ENCODE data around the gene SGSM2. TPM values are rescaled to one million over a fixed set of nuclear protein-coding genes. Genes with fewer than 3 reads are reported as not detected.

SGSM2 gene
- total and polyA plus RNA-seq, 2 of the 8 experiments (the other 6 are each of a cell fraction or from before 2014, with no cell fraction given), result 44.5 to 77.7 TPM

DNA sequence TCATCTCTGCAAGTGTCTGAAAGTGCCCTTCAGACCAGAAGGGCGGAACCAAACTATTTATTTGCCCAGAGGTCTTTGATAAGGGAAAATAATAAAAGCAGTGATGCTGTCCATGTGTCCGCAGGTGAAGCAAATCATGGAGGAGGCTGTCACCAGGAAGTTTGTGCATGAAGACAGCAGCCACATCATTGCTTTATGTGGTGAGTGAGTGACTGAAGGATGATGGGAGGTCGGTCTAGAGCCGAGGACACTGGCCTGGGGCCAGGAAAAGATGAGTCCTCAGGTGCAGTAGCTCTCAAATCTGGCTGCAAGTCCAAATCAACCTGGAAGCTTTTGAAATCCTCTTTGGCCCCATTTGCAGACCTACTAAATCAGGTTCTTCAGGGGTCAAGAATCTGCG, 6.1 kb downstream of the SGSM2 start:
- no peak overlapping the region for H3K23ac ChIP-seq (ENCODE audit: insufficient read length)
- H4K5ac ChIP-seq (ENCODE audit: insufficient read length, low read depth, low read length), result no peak overlapping the region
- H3K56ac ChIP-seq (replicated peaks; ENCODE audit: insufficient read length, low read depth, low read length), result no peak overlapping the region
- H3K9ac ChIP-seq (replicated peaks in 1 of 4; ENCODE audit: extremely low read depth in 1 of 4, low read depth in 3 of 4, low read length in 3 of 4), result no peak overlapping the region
- H3K9me3 ChIP-seq (ENCODE audit: insufficient read depth in 2 of 2, low read depth in 1 of 2, low read length in 1 of 2), result no peaks in the 10 kb centered on the region
- ChIA-PET POLR2A (ENCODE audit: partially characterized antibody) (interaction anchor here (1.0 to 1.6 kb wide), 2 partner anchors 14 to 26 kb away, joined by 3 read pairs; no protein-coding TSS in a partner anchor), CTCF (ENCODE audit: partially characterized antibody) (interaction anchor here (1.0 kb wide), 1 partner anchor 10 kb away, joined by 4 read pairs; no protein-coding TSS in a partner anchor)
- 0 out of 2 replicates have a peak, but pooled peaks cover 4% of the 10 kb centered on the region for H3K23me2 ChIP-seq (ENCODE audit: low read depth, low read length)
- 85% methylated on average over 5 of the region's 5 CpGs; no CpG with 5 or more reads in 1 of the 2 experiments for WGBS, 2 experiments (ENCODE audit: extremely low coverage in 1 of 2, insufficient coverage in 1 of 2, insufficient read length in 1 of 2, insufficient replicate concordance in 2 of 2, low coverage in 1 of 2, low lambda C conversion rate in 2 of 2, missing lambda C conversion rate in 1 of 2)
- no peak overlapping the region for H2BK120ac ChIP-seq (replicated peaks; ENCODE audit: low read depth, low read length)
- no peak overlapping the region for H2BK20ac ChIP-seq (ENCODE audit: low read length)
- peaks cover 4 to 15% (median 4%) of the 10 kb centered on the region in 4 experiments for H3K4me1 ChIP-seq (replicated peaks in 1 of 4; ENCODE audit: control insufficient read depth in 3 of 4, insufficient read depth in 4 of 4, low read length in 3 of 4)
- peaks cover 0 to 6% of the 10 kb centered on the region in 2 experiments; a peak in 2 of 4 replicates for H3K79me2 ChIP-seq (ENCODE audit: control insufficient read depth in 1 of 2, insufficient read depth in 2 of 2, low read length in 2 of 2)
- no peak overlapping the region for H4K8ac ChIP-seq (ENCODE audit: extremely low read depth, insufficient read depth, low read length)
- no peaks in the 10 kb centered on the region for H4K20me1 ChIP-seq (replicated peaks in 1 of 2; ENCODE audit: control insufficient read depth in 1 of 2, insufficient read depth in 2 of 2, low read length in 2 of 2)
- no peak overlapping the region for H3K14ac ChIP-seq (ENCODE audit: insufficient read length)
- DNase-seq (ENCODE audit: low read depth in 1 of 2, low spot score in 2 of 2), result no peak
- H2AFZ ChIP-seq (ENCODE audit: low read length), result no peak overlapping the region
- FAIRE-seq, result no peak
- no peaks in the 10 kb centered on the region for H3K27me3 ChIP-seq (replicated peaks in 1 of 4; ENCODE audit: control insufficient read depth in 3 of 4, extremely low read depth in 1 of 4, insufficient read depth in 3 of 4, low read length in 3 of 4)
- no peak overlapping the region for H2BK5ac ChIP-seq (ENCODE audit: low read depth, low read length)
- no peak for TF ChIP-seq JUND (IDR thresholded peaks at IDR 0.05; ENCODE audit: low read length)
- no peak for TF ChIP-seq CBX5 (IDR thresholded peaks at IDR 0.05; ENCODE audit: low read depth, low read length)
- TF ChIP-seq CBX8 (IDR thresholded peaks at IDR 0.05; ENCODE audit: borderline replicate concordance, low read depth, low read length), result no peak
- no peak for TF ChIP-seq JUN (IDR thresholded peaks at IDR 0.05; ENCODE audit: low read depth, low read length)
- TF ChIP-seq USF2 (IDR thresholded peaks at IDR 0.05; ENCODE audit: low read length), result no peak
- no peak for TF ChIP-seq RBBP5 (IDR thresholded peaks at IDR 0.05; ENCODE audit: borderline replicate concordance, low read depth, low read length)
- no peak overlapping the region for H3K18ac ChIP-seq (ENCODE audit: extremely low read depth, low read length)
- no peak overlapping the region for H2BK15ac ChIP-seq (ENCODE audit: low read length)
- H2BK12ac ChIP-seq (ENCODE audit: low read depth, low read length), result no peak overlapping the region
- H3K79me1 ChIP-seq (ENCODE audit: low read depth, low read length), result peaks cover 2% of the 10 kb centered on the region; the same call in 1 of the 2 replicates
- H3K4me2 ChIP-seq (ENCODE audit: insufficient read depth in 1 of 2, low read depth in 2 of 2, low read length in 2 of 2), result no peak overlapping the region
- no peak overlapping the region for H3K4ac ChIP-seq (replicated peaks; ENCODE audit: insufficient read length, low read depth, low read length)
- no peak overlapping the region for H3K27ac ChIP-seq (ENCODE audit: low read depth, low read length)
- no peak overlapping the region for H3K4me3 ChIP-seq (ENCODE audit: extremely low read depth in 1 of 4, insufficient read depth in 2 of 4, low read depth in 3 of 4, low read length in 4 of 4)
- H4K91ac ChIP-seq (replicated peaks; ENCODE audit: insufficient read length, low read length), result no peak overlapping the region
- peaks cover 0 to 15% (median 2%) of the 10 kb centered on the region in 4 experiments; a peak in 4 of 8 replicates for H3K36me3 ChIP-seq (ENCODE audit: control insufficient read depth in 2 of 4, insufficient read depth in 4 of 4, low read length in 3 of 4)
- H2AK5ac ChIP-seq (ENCODE audit: low read depth, low read length), result no peak overlapping the region

Measured in H1 (cell line).